Neural progenitor cell (in vitro differentiated cells): ENCODE results near the gene UCK2. TPM values are rescaled to one million over a fixed set of nuclear protein-coding genes. Genes with fewer than 3 reads are reported as not detected.

Source experiments
- DNase-seq: peaks from one replicate; pipeline ENCODE4 v3.0.0-alpha.2; 2016; ENCODE audit warnings: low spot score
- H2AFZ ChIP-seq: fragments of 200-600 bp; sonication (generic); replicated peaks from 2 replicates; pipeline ENCODE4 v1.6.1; 2016; ENCODE audit warnings: antibody characterized with exemption
- H3F3A ChIP-seq: fragments of 200-600 bp; sonication (generic); 2 replicates; pipeline ENCODE4 v1.6.1; 2016; ENCODE audit warnings: antibody characterized with exemption, low read depth
- H3K27ac ChIP-seq: fragments of 200-600 bp; sonication (generic); 2 replicates; pipeline ENCODE4 v1.5.1; 2016; ENCODE audit warnings: mild to moderate bottlenecking
- H3K27me3 ChIP-seq: fragments of 200-600 bp; sonication (generic); 2 replicates; pipeline ENCODE4 v1.6.1; 2016; ENCODE audit warnings: mild to moderate bottlenecking, moderate library complexity
- H3K36me3 ChIP-seq: fragments of 200-600 bp; sonication (generic); 2 replicates; pipeline ENCODE4 v1.5.1; 2016
- H3K4me1 ChIP-seq: fragments of 200-600 bp; sonication (generic); 2 replicates; pipeline ENCODE4 v1.6.1; 2016; ENCODE audit warnings: mixed run types
- H3K4me2 ChIP-seq: fragments of 200-600 bp; sonication (generic); 2 replicates; pipeline ENCODE4 v1.6.1; 2016
- H3K4me3 ChIP-seq: fragments of 200-600 bp; sonication (generic); 2 replicates; pipeline ENCODE4 v1.5.1; 2016
- H3K79me2 ChIP-seq: fragments of 200-600 bp; sonication (generic); 2 replicates; pipeline ENCODE4 v1.6.1; 2016; ENCODE audit warnings: low read depth
- H3K9ac ChIP-seq: fragments of 200-600 bp; sonication (generic); 2 replicates; pipeline ENCODE4 v1.6.1; 2016
- H3K9me3 ChIP-seq: fragments of 200-600 bp; sonication (generic); 2 replicates; pipeline ENCODE4 v1.5.1; 2016; ENCODE audit warnings: low read depth
- H4K20me1 ChIP-seq: fragments of 200-600 bp; sonication (generic); 2 replicates; pipeline ENCODE4 v1.6.1; 2016; ENCODE audit warnings: low read depth
- H3K27ac Mint-ChIP-seq: 3 replicates; pipeline ENCODE4 v1.8.0; 2021; ENCODE audit warnings: mixed read lengths
- H3K27me3 Mint-ChIP-seq: 2 replicates; pipeline ENCODE4 v1.8.0; 2022; ENCODE audit warnings: low read depth, mild to moderate bottlenecking, inconsistent platforms, moderate library complexity, mixed read lengths; ENCODE audit not compliant: insufficient read depth
- H3K36me3 Mint-ChIP-seq: 3 replicates; pipeline ENCODE4 v1.8.0; 2021; ENCODE audit warnings: mixed read lengths
- H3K4me1 Mint-ChIP-seq: 3 replicates; pipeline ENCODE4 v1.8.0; 2021; ENCODE audit warnings: mixed read lengths
- H3K4me3 Mint-ChIP-seq: 3 replicates; pipeline ENCODE4 v1.8.0; 2021; ENCODE audit warnings: mild to moderate bottlenecking, moderate library complexity, mixed read lengths
- H3K9me3 Mint-ChIP-seq: 3 replicates; pipeline ENCODE4 v1.8.0; 2020; ENCODE audit warnings: mixed read lengths
- EZH2 ChIP-seq: fragments of 200-600 bp; sonication (generic); IDR thresholded peaks from 2 replicates; pipeline ENCODE4 v1.6.1; 2017; ENCODE audit warnings: antibody characterized with exemption, mild to moderate bottlenecking, moderate library complexity
- EZH2phosphoT487 ChIP-seq: fragments of 200-600 bp; sonication (generic); IDR thresholded peaks from 2 replicates; pipeline ENCODE4 v1.6.1; 2017; ENCODE audit warnings: antibody characterized with exemption
- total RNA-seq: library from RNA; depleted of rRNA; stranded (reverse); fragments of >200 nt; gene quantifications from 2 replicates; pipeline ENCODE4 v1.2.3, GENCODE V29; 2015; ENCODE audit warnings: low replicate concordance
- TF ChIP-seq, protein P1 (sequence below): fragments of 200-600 bp; sonication (generic); IDR thresholded peaks from 2 replicates; pipeline ENCODE4 v1.5.1; 2017; ENCODE audit warnings: antibody characterized with exemption, mild to moderate bottlenecking

Gene UCK2
- total RNA-seq, 1 donor from 2014 or later: 43.8 TPM

- Histone ChIP-seq H2AFZ (no peak overlapping the region), H3K36me3 (no peaks in the 10 kb centered on the region), H3K9me3 (no peaks in the 10 kb centered on the region), H3K4me1 (peaks cover 32% of the 10 kb centered on the region), H3K4me3 (no peak overlapping the region), H3K27ac (no peak overlapping the region), H3K79me2 (peaks cover 100% of the 10 kb centered on the region), H3K4me2 (no peak overlapping the region), H4K20me1 (peaks cover 90% of the 10 kb centered on the region), H3K9ac (no peak overlapping the region), H3K27me3 (no peaks in the 10 kb centered on the region), H3F3A (no peaks in the 10 kb centered on the region)
- TF ChIP-seq, protein P1, sequence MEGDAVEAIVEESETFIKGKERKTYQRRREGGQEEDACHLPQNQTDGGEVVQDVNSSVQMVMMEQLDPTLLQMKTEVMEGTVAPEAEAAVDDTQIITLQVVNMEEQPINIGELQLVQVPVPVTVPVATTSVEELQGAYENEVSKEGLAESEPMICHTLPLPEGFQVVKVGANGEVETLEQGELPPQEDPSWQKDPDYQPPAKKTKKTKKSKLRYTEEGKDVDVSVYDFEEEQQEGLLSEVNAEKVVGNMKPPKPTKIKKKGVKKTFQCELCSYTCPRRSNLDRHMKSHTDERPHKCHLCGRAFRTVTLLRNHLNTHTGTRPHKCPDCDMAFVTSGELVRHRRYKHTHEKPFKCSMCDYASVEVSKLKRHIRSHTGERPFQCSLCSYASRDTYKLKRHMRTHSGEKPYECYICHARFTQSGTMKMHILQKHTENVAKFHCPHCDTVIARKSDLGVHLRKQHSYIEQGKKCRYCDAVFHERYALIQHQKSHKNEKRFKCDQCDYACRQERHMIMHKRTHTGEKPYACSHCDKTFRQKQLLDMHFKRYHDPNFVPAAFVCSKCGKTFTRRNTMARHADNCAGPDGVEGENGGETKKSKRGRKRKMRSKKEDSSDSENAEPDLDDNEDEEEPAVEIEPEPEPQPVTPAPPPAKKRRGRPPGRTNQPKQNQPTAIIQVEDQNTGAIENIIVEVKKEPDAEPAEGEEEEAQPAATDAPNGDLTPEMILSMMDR: no peak
- TF ChIP-seq EZH2phosphoT487: no peak
- no peak for TF ChIP-seq EZH2
- no peak for DNase-seq
- H3K36me3 Mint-ChIP-seq: peaks cover 34% of the 10 kb centered on the region
- peaks cover 5% of the 10 kb centered on the region for H3K27me3 Mint-ChIP-seq
- H3K4me3 Mint-ChIP-seq: no peak overlapping the region
- peaks cover 50% of the 10 kb centered on the region for H3K4me1 Mint-ChIP-seq
- no peak overlapping the region for H3K27ac Mint-ChIP-seq
- H3K9me3 Mint-ChIP-seq: peaks cover 19% of the 10 kb centered on the region
These were observed 28.6 kb downstream of the UCK2 start for GRCh38 chr1:165856021-165856420.

GRCh38 chr1:165856606-165857005, 29.2 kb downstream of the UCK2 start:
- no peak overlapping the region for H3K27ac Mint-ChIP-seq
- no peaks in the 10 kb centered on the region for H3K27me3 ChIP-seq
- H3K4me2 ChIP-seq: no peak overlapping the region
- H3K4me1 Mint-ChIP-seq: peaks cover 50% of the 10 kb centered on the region
- H3K9ac ChIP-seq: no peak overlapping the region
- H3K27ac ChIP-seq: no peak overlapping the region
- no peak for DNase-seq
- peaks cover 5% of the 10 kb centered on the region for H3K27me3 Mint-ChIP-seq
- H3K36me3 ChIP-seq: no peaks in the 10 kb centered on the region
- H3K4me3 ChIP-seq: no peak overlapping the region
- no peak overlapping the region for H2AFZ ChIP-seq
- H3K4me1 ChIP-seq: peaks cover 28% of the 10 kb centered on the region
- H3K4me3 Mint-ChIP-seq: no peak overlapping the region
- H3K79me2 ChIP-seq: peaks cover 98% of the 10 kb centered on the region
- peaks cover 15% of the 10 kb centered on the region for H3K9me3 Mint-ChIP-seq
- no peak for TF ChIP-seq EZH2
- no peak for TF ChIP-seq EZH2phosphoT487
- TF ChIP-seq, protein P1: no peak
- no peaks in the 10 kb centered on the region for H3K9me3 ChIP-seq
- H4K20me1 ChIP-seq: peaks cover 86% of the 10 kb centered on the region
- H3K36me3 Mint-ChIP-seq: peaks cover 34% of the 10 kb centered on the region
- peaks cover under 1% of the 10 kb centered on the region for H3F3A ChIP-seq

DNA sequence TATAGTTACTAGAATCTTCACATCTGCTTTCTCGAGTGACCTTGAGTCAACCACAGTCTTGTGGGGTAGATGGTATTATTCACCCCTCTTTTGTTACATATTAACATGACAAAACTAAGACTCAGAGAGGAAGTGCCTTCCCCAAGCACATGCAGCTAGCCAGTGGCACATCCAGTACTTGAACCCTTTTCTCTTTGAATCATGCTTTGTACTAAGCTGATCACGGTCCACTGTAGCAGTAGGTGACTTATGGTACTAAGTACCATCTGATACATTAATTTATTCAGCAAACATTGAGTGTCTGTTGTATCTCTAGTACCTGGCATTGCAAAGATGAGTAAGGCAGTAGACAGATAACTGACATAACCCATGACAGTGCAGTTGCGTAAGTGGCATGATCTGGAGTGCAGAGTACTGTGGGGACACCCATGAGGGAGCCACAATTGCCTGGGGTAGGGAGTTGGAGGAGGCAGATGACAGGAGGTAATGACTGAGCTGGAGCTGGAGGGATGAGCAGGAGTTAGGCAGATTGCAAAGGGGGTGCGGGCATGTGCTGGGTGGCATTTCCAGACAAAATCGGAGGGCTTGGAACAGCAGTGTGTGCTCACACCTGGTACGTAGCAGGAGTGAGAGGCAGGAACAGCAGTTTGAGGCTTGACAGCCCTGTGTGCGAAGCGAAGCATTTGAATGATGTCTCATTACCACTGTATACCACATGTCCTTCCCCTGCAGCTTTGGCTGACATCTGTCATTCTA, 29.8 kb downstream of the UCK2 start:
- Histone ChIP-seq H3F3A (peaks cover 5% of the 10 kb centered on the region), H3K4me1 (peaks cover 34% of the 10 kb centered on the region), H3K27me3 (no peaks in the 10 kb centered on the region), H3K4me3 (no peak overlapping the region), H3K9me3 (no peaks in the 10 kb centered on the region), H3K27ac (no peak overlapping the region), H2AFZ (no peak overlapping the region), H3K79me2 (peaks cover 98% of the 10 kb centered on the region), H4K20me1 (peaks cover 88% of the 10 kb centered on the region), H3K4me2 (no peak overlapping the region), H3K9ac (no peak overlapping the region), H3K36me3 (no peaks in the 10 kb centered on the region)
- no peak for TF ChIP-seq EZH2phosphoT487
- H3K9me3 Mint-ChIP-seq: peaks cover 12% of the 10 kb centered on the region
- no peak for DNase-seq
- no peak overlapping the region for H3K27ac Mint-ChIP-seq
- H3K4me3 Mint-ChIP-seq: peak overlapping the region; percentile 54
- H3K4me1 Mint-ChIP-seq: peaks cover 52% of the 10 kb centered on the region
- peaks cover 3% of the 10 kb centered on the region for H3K27me3 Mint-ChIP-seq
- H3K36me3 Mint-ChIP-seq: peaks cover 31% of the 10 kb centered on the region

DNA sequence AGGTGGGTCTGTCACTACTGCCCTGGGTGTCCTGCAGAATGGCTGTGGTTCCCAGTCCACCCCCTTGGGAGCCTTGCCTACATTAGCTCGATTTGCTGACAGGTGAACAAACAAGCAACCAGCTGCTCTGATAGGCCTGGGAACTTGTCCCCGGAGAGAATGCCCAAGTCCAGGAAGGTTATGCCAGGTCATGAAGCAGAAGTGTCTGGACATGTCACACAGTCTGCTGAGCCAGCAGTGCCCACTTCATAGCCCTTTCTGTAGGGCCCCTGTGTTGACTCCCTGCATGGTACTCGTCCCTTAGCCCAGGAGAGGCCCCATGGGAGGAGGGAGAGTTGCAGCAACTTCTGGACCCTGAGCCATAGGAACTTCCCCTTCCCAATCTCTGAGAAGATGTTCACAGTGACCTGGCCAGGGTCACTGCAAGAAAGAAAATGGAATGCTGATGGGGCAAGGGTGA, 31.0 kb downstream of the UCK2 start:
- Histone ChIP-seq H3K27me3 (no peaks in the 10 kb centered on the region), H3K79me2 (peaks cover 98% of the 10 kb centered on the region), H2AFZ (no peak overlapping the region), H3K9me3 (no peaks in the 10 kb centered on the region), H3F3A (peaks cover 5% of the 10 kb centered on the region), H3K4me3 (no peak overlapping the region), H3K4me2 (no peak overlapping the region), H3K9ac (no peak overlapping the region), H4K20me1 (peaks cover 90% of the 10 kb centered on the region), H3K36me3 (no peaks in the 10 kb centered on the region), H3K4me1 (peaks cover 36% of the 10 kb centered on the region), H3K27ac (no peak overlapping the region)
- Mint-ChIP-seq H3K9me3 (peaks cover 12% of the 10 kb centered on the region), H3K4me3 (no peak overlapping the region), H3K27me3 (peaks cover 3% of the 10 kb centered on the region), H3K36me3 (peaks cover 29% of the 10 kb centered on the region), H3K27ac (no peak overlapping the region), H3K4me1 (peaks cover 50% of the 10 kb centered on the region)
- no peak for DNase-seq
- TF ChIP-seq, protein P1: no peak
- TF ChIP-seq EZH2phosphoT487: no peak
- TF ChIP-seq EZH2: no peak
